HepG2 (cell line): ENCODE measurements around the gene KIF3C. TPM values are rescaled to one million over a fixed set of nuclear protein-coding genes. Genes with fewer than 3 reads are reported as not detected.

Source experiments
- ATF7-NPFF ChIP-seq: sonication (generic); formaldehyde crosslinking; IDR thresholded peaks from 2 replicates; pipeline ENCODE4 v1.8.1; 2023; ENCODE audit warnings: mild to moderate bottlenecking, low read depth, missing genetic modification reagents, moderate library complexity
- JUNB ChIP-seq: sonication (generic); formaldehyde crosslinking; IDR thresholded peaks from 2 replicates; pipeline ENCODE4 v1.8.0; 2022; ENCODE audit warnings: missing genetic modification reagents, mild to moderate bottlenecking, borderline replicate concordance
- KDM4B ChIP-seq: sonication (generic); formaldehyde crosslinking; IDR thresholded peaks from 2 replicates; pipeline ENCODE4 v1.4.0; 2020; ENCODE audit warnings: missing genetic modification reagents
- KLF11 ChIP-seq: IDR thresholded peaks from 2 replicates; pipeline ENCODE4 v1.6.1; 2016; ENCODE audit warnings: missing compliant biosample characterization
- MBD4 ChIP-seq: IDR thresholded peaks from 2 replicates; pipeline ENCODE4 v1.6.1; 2012; ENCODE audit warnings: low read length, inconsistent platforms, borderline replicate concordance
- RBM39 ChIP-seq: fragments of 200-400 bp; formaldehyde crosslinking; IDR thresholded peaks from one replicate; pipeline ENCODE4 v1.6.1; 2018; ENCODE audit warnings: antibody characterized with exemption, mild to moderate bottlenecking, low read depth, low read length; ENCODE audit not compliant: poor library complexity, severe bottlenecking
- SIX1 ChIP-seq: sonication (generic); formaldehyde crosslinking; IDR thresholded peaks from 2 replicates; pipeline ENCODE4 v1.4.0; 2020; ENCODE audit warnings: missing genetic modification reagents, borderline replicate concordance
- SP1 ChIP-seq, 2 experiments: fragments of 450-650 bp in 1 of 2; sonication (generic) in 1 of 2; formaldehyde crosslinking in 1 of 2; IDR thresholded peaks; 2 replicates each; pipeline versions ENCODE4 v1.4.0 to v1.6.1; 2016 to 2020; ENCODE audit warnings: missing genetic modification reagents in 1 of 2
- ZFX ChIP-seq: sonication (generic); formaldehyde crosslinking; IDR thresholded peaks from 2 replicates; pipeline ENCODE4 v1.4.0; 2020; ENCODE audit warnings: mild to moderate bottlenecking, low read depth, missing genetic modification reagents, moderate library complexity
- ZNF124 ChIP-seq: sonication (generic); formaldehyde crosslinking; IDR thresholded peaks from 2 replicates; pipeline ENCODE4 v1.4.0; 2020; ENCODE audit warnings: missing genetic modification reagents
- ZNF138 ChIP-seq: sonication (generic); formaldehyde crosslinking; IDR thresholded peaks from 2 replicates; pipeline ENCODE4 v1.5.0; 2020; ENCODE audit warnings: mild to moderate bottlenecking, low read depth, missing genetic modification reagents
- ZNF24 ChIP-seq: fragments of 450-650 bp; IDR thresholded peaks from 2 replicates; pipeline ENCODE4 v1.6.1; 2017; ENCODE audit warnings: antibody characterized with exemption, mild to moderate bottlenecking
- ZNF251 ChIP-seq: sonication (generic); formaldehyde crosslinking; IDR thresholded peaks from 2 replicates; pipeline ENCODE4 v1.9.0; 2021; ENCODE audit warnings: mild to moderate bottlenecking, missing genetic modification reagents
- ZNF296 ChIP-seq: sonication (generic); formaldehyde crosslinking; conservative IDR thresholded peaks from 2 replicates; pipeline ENCODE4 v1.5.0; 2020; ENCODE audit warnings: mild to moderate bottlenecking, missing genetic modification reagents
- ZNF3 ChIP-seq: IDR thresholded peaks from 2 replicates; pipeline ENCODE4 v1.7.0; 2017; ENCODE audit warnings: inconsistent platforms
- ZNF367 ChIP-seq: sonication (generic); formaldehyde crosslinking; IDR thresholded peaks from 2 replicates; pipeline ENCODE4 v1.4.0; 2020; ENCODE audit warnings: missing genetic modification reagents, borderline replicate concordance
- ZNF619 ChIP-seq: sonication (generic); formaldehyde crosslinking; IDR thresholded peaks from 2 replicates; pipeline ENCODE4 v1.4.0; 2020; ENCODE audit warnings: mild to moderate bottlenecking, missing genetic modification reagents
- ZNF720 ChIP-seq: sonication (generic); formaldehyde crosslinking; IDR thresholded peaks from 2 replicates; pipeline ENCODE4 v1.4.0; 2020; ENCODE audit warnings: missing genetic modification reagents
- ZNF773 ChIP-seq: sonication (generic); formaldehyde crosslinking; IDR thresholded peaks from 2 replicates; pipeline ENCODE4 v1.4.0; 2020; ENCODE audit warnings: missing genetic modification reagents, borderline replicate concordance
- polyA plus RNA-seq, 8 experiments: library from polyadenylated mRNA; depleted of rRNA in 3 of 8; stranded (reverse) in 7 of 8; unstranded in 1 of 8; fragments of >200 nt; fragmentation: Illumina TruSeq in 4 of 8; extraction: Trizol in 4 of 8; gene quantifications; 2 replicates each; pipeline versions ENCODE4 v1.2.1 to v1.2.3, GENCODE V29; 2011 to 2016; ENCODE audit warnings: low read depth in 4 of 8, missing spikeins in 1 of 8, mixed read lengths in 1 of 8; ENCODE audit not compliant: insufficient read depth in 1 of 8
- total RNA-seq, 5 experiments: library from RNA; depleted of rRNA; stranded (reverse); fragments of >200 nt; fragmentation: Illumina TruSeq; extraction: Trizol; gene quantifications; 2 replicates each; pipeline ENCODE4 v1.2.3, GENCODE V29; 2016; ENCODE audit warnings: low read depth in 1 of 5
- TF ChIP-seq, protein P1 (sequence below): sonication (generic); formaldehyde crosslinking; IDR thresholded peaks from 2 replicates; pipeline ENCODE4 v1.4.0; 2020; ENCODE audit warnings: missing genetic modification reagents
- TF ChIP-seq, protein P2 (sequence below): IDR thresholded peaks from 2 replicates; pipeline ENCODE4 v1.6.1; 2016; ENCODE audit warnings: control low read depth
- TF ChIP-seq, protein P3 (sequence below): IDR thresholded peaks from 2 replicates; pipeline ENCODE4 v1.6.1; 2012; ENCODE audit warnings: inconsistent platforms
- TF ChIP-seq, protein P4 (sequence below): sonication (generic); formaldehyde crosslinking; IDR thresholded peaks from 2 replicates; pipeline ENCODE4 v1.9.0; 2022; ENCODE audit warnings: missing genetic modification reagents, mild to moderate bottlenecking, borderline replicate concordance
- TF ChIP-seq, protein P5 (sequence below): IDR thresholded peaks from 2 replicates; pipeline ENCODE4 v1.6.1; 2016; ENCODE audit warnings: low read depth, control low read depth

The KIF3C gene
- total and polyA plus RNA-seq, 2 of the 13 experiments (the other 11 are each of a cell fraction or from before 2014, with no cell fraction given): 3.6 to 4.9 TPM

DNA sequence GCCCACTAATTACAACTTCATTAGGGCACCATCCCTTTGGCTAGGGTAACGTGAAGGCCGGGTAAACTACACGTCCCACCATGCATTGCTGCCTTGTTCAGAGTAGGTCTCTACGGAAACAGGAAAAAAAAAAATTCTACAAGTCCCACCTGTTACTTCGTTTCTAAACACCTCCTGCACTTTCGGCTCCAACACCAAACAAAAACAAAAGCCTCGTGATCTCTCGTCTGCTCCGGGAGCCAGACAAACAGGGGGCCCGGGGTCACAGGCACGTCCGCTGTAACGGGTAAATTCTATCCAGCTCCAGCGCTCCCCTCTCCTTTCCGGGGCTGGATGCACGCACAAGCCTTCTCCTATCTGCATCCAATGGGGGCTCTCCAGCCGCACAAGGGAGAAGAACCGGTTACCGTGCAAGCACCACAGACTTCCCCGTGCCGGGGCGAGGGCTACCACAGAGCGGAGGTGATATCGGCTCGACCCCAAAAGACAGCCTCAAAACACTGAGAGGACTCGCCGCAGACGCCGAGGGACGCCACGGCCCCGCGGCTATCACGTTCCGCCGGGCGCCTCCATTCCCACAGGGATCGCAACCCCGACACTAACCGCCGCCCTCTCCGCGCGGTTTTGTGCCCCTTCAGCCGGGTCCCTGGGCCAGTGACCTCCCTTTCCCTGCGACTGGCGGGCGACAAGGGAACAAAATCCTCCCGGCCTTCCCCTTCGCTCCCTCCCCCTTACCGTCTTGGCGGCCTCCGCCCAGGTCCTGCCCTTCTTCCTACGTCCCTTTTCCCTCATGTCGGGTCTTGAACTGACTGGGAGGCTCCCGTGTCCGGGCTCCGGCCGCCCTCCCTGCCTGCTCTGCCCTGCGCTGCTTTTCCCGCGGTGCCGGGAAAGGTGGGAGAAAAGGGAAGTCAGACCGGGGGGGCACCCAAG lies 104.6 kb downstream of the KIF3C start (continued):
- TF ChIP-seq, protein P1, sequence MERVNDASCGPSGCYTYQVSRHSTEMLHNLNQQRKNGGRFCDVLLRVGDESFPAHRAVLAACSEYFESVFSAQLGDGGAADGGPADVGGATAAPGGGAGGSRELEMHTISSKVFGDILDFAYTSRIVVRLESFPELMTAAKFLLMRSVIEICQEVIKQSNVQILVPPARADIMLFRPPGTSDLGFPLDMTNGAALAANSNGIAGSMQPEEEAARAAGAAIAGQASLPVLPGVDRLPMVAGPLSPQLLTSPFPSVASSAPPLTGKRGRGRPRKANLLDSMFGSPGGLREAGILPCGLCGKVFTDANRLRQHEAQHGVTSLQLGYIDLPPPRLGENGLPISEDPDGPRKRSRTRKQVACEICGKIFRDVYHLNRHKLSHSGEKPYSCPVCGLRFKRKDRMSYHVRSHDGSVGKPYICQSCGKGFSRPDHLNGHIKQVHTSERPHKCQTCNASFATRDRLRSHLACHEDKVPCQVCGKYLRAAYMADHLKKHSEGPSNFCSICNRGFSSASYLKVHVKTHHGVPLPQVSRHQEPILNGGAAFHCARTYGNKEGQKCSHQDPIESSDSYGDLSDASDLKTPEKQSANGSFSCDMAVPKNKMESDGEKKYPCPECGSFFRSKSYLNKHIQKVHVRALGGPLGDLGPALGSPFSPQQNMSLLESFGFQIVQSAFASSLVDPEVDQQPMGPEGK (CRISPR knock-in tag): peak; percentile 90
- TF ChIP-seq KDM4B (CRISPR knock-in tag) (no peak), JUNB (CRISPR knock-in tag) (no peak), KLF11 (no peak), ZNF720 (CRISPR knock-in tag) (no peak), ATF7-NPFF (CRISPR knock-in tag) (peak; percentile 69; the same call in 1 of the 2 replicates), ZFX (no peak), ZNF3 (no peak), ZNF251 (no peak), ZNF138 (peak; percentile 73), MBD4 (no peak), ZNF773 (CRISPR knock-in tag) (no peak; the same call in 1 of the 2 replicates), ZNF367 (CRISPR knock-in tag) (no peak), ZNF124 (peak; percentile 49; the same call in 1 of the 2 replicates), RBM39 (no peak), SP1 (IDR thresholded peaks at IDR 0.05) (no peak), SP1 (CRISPR knock-in tag; IDR thresholded peaks at IDR 0.05) (no peak), SIX1 (no peak), ZNF619 (CRISPR knock-in tag) (peak; percentile 23; the same call in 1 of the 2 replicates), ZNF24 (no peak), ZNF296 (0 out of 2 replicates have a peak, but pooled peaks have one; percentile 63)
- TF ChIP-seq, protein P2, sequence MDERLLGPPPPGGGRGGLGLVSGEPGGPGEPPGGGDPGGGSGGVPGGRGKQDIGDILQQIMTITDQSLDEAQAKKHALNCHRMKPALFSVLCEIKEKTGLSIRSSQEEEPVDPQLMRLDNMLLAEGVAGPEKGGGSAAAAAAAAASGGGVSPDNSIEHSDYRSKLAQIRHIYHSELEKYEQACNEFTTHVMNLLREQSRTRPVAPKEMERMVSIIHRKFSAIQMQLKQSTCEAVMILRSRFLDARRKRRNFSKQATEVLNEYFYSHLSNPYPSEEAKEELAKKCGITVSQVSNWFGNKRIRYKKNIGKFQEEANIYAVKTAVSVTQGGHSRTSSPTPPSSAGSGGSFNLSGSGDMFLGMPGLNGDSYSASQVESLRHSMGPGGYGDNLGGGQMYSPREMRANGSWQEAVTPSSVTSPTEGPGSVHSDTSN (CRISPR knock-in tag): no peak
- TF ChIP-seq, protein P3, sequence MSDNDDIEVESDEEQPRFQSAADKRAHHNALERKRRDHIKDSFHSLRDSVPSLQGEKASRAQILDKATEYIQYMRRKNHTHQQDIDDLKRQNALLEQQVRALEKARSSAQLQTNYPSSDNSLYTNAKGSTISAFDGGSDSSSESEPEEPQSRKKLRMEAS: no peak
- TF ChIP-seq, protein P4, sequence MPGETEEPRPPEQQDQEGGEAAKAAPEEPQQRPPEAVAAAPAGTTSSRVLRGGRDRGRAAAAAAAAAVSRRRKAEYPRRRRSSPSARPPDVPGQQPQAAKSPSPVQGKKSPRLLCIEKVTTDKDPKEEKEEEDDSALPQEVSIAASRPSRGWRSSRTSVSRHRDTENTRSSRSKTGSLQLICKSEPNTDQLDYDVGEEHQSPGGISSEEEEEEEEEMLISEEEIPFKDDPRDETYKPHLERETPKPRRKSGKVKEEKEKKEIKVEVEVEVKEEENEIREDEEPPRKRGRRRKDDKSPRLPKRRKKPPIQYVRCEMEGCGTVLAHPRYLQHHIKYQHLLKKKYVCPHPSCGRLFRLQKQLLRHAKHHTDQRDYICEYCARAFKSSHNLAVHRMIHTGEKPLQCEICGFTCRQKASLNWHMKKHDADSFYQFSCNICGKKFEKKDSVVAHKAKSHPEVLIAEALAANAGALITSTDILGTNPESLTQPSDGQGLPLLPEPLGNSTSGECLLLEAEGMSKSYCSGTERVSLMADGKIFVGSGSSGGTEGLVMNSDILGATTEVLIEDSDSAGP (CRISPR knock-in tag): peak; percentile 69; the same call in 1 of the 2 replicates
- TF ChIP-seq, protein P5, sequence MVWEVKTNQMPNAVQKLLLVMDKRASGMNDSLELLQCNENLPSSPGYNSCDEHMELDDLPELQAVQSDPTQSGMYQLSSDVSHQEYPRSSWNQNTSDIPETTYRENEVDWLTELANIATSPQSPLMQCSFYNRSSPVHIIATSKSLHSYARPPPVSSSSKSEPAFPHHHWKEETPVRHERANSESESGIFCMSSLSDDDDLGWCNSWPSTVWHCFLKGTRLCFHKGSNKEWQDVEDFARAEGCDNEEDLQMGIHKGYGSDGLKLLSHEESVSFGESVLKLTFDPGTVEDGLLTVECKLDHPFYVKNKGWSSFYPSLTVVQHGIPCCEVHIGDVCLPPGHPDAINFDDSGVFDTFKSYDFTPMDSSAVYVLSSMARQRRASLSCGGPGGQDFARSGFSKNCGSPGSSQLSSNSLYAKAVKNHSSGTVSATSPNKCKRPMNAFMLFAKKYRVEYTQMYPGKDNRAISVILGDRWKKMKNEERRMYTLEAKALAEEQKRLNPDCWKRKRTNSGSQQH (CRISPR knock-in tag): peak; percentile 51; the same call in 1 of the 2 replicates
